Measurements from ENCODE around the gene PDLIM1. TPM values are rescaled to one million over a fixed set of nuclear protein-coding genes. Genes with fewer than 3 reads are reported as not detected.

PDLIM1 gene
- total RNA-seq, 1 experiment from 2014 or later: 183 TPM

DNA sequence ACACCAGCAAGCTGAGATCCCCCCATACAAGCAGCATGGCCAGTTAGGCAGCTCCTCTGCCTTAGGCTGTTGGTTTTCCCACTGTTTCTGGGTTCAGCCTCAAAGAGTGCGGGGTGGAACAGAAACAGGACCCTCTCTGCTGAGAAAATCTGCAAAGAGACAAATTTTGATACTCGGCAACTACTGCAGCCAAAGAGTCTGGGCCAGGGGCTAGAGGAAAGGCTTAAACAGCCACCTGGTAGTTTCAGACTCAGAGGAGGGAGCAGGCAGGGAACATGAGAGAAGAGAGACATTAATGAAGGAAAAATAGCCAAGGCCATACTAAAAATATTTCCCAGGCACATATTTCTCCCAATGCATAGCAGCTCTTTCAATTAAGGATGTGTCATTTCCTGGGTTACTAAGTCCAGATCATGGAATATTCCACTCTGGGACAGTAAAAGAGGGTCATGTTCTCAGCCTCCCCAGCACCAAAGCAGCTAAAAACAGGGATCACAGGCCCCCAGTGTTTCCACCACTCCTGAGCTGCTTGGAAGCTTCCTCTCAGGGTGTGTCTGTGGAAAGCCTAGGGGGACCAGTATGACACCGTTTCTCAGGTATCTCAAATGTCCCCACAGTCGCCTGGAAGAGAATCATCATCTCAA is 29.8 kb downstream of the PDLIM1 start:
- Histone ChIP-seq H3K27ac (ENCODE audit: low read length) (peak overlapping the region; percentile 55), H3K9me3 (ENCODE audit: control insufficient read depth, insufficient read depth, low read depth, low read length) (no peaks in the 10 kb centered on the region), H3K27me3 (ENCODE audit: control insufficient read depth, insufficient read depth, low read length) (no peaks in the 10 kb centered on the region), H3K4me1 (ENCODE audit: control insufficient read depth, insufficient read depth, low read length) (peaks cover 15% of the 10 kb centered on the region), H3K4me3 (ENCODE audit: low read depth in 2 of 2, low read length in 2 of 2) (no peak overlapping the region), H3K36me3 (ENCODE audit: control insufficient read depth, insufficient read depth, low read length) (0 out of 2 replicates have a peak, but pooled peaks cover 2% of the 10 kb centered on the region)
- in situ Hi-C loops (cut with HindIII; ENCODE audit: low pct_unique_long_range_greater_than_20kb, low sequenced_read_pairs): no loop called here
- intact Hi-C loops (cut with micrococcal nuclease; ENCODE audit: unreplicated experiment): no loop called here
- peak; percentile 71 for ATAC-seq
- ChIA-PET POLR2A (no interaction called here), CTCF (no interaction called here)
- TF ChIP-seq POLR2AphosphoS5 (IDR thresholded peaks at IDR 0.05; ENCODE audit: low read depth, low read length) (no peak), TCF7L2 (IDR thresholded peaks at IDR 0.05; ENCODE audit: low read depth, low read length) (no peak), SIN3A (IDR thresholded peaks at IDR 0.05; ENCODE audit: borderline replicate concordance, insufficient read depth, low read depth, low read length) (no peak)
- TF ChIP-seq, protein P1, sequence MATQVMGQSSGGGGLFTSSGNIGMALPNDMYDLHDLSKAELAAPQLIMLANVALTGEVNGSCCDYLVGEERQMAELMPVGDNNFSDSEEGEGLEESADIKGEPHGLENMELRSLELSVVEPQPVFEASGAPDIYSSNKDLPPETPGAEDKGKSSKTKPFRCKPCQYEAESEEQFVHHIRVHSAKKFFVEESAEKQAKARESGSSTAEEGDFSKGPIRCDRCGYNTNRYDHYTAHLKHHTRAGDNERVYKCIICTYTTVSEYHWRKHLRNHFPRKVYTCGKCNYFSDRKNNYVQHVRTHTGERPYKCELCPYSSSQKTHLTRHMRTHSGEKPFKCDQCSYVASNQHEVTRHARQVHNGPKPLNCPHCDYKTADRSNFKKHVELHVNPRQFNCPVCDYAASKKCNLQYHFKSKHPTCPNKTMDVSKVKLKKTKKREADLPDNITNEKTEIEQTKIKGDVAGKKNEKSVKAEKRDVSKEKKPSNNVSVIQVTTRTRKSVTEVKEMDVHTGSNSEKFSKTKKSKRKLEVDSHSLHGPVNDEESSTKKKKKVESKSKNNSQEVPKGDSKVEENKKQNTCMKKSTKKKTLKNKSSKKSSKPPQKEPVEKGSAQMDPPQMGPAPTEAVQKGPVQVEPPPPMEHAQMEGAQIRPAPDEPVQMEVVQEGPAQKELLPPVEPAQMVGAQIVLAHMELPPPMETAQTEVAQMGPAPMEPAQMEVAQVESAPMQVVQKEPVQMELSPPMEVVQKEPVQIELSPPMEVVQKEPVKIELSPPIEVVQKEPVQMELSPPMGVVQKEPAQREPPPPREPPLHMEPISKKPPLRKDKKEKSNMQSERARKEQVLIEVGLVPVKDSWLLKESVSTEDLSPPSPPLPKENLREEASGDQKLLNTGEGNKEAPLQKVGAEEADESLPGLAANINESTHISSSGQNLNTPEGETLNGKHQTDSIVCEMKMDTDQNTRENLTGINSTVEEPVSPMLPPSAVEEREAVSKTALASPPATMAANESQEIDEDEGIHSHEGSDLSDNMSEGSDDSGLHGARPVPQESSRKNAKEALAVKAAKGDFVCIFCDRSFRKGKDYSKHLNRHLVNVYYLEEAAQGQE (IDR thresholded peaks at IDR 0.05; ENCODE audit: insufficient read depth in 1 of 2, low read depth in 2 of 2, low read length in 1 of 2): no peak
- TF ChIP-seq, protein P2, sequence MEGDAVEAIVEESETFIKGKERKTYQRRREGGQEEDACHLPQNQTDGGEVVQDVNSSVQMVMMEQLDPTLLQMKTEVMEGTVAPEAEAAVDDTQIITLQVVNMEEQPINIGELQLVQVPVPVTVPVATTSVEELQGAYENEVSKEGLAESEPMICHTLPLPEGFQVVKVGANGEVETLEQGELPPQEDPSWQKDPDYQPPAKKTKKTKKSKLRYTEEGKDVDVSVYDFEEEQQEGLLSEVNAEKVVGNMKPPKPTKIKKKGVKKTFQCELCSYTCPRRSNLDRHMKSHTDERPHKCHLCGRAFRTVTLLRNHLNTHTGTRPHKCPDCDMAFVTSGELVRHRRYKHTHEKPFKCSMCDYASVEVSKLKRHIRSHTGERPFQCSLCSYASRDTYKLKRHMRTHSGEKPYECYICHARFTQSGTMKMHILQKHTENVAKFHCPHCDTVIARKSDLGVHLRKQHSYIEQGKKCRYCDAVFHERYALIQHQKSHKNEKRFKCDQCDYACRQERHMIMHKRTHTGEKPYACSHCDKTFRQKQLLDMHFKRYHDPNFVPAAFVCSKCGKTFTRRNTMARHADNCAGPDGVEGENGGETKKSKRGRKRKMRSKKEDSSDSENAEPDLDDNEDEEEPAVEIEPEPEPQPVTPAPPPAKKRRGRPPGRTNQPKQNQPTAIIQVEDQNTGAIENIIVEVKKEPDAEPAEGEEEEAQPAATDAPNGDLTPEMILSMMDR (IDR thresholded peaks at IDR 0.05): no peak
- no TSS peak for BruUV-seq (replicated peaks)
- DNase-seq (ENCODE audit: low read depth, low spot score): no peak

- CTCF ChIA-PET: no interaction called here
- in situ Hi-C loops (cut with HindIII; ENCODE audit: low pct_unique_long_range_greater_than_20kb, low sequenced_read_pairs): no loop called here
- no TSS peak for BruUV-seq (replicated peaks)
Measured at GRCh38 chr10:95260397-95260881, 30.4 kb downstream of the PDLIM1 start.

More at GRCh38 chr10:95260397-95260881, 30.4 kb downstream of the PDLIM1 start:
- DNase-seq (ENCODE audit: low read depth, low spot score) (peak; percentile 73), ATAC-seq (peak; percentile 69)
- Histone ChIP-seq H3K36me3 (ENCODE audit: control insufficient read depth, insufficient read depth, low read length) (0 out of 2 replicates have a peak, but pooled peaks cover 2% of the 10 kb centered on the region), H3K4me3 (ENCODE audit: low read depth in 2 of 2, low read length in 2 of 2) (no peak overlapping the region), H3K9me3 (ENCODE audit: control insufficient read depth, insufficient read depth, low read depth, low read length) (no peaks in the 10 kb centered on the region), H3K4me1 (ENCODE audit: control insufficient read depth, insufficient read depth, low read length) (peaks cover 15% of the 10 kb centered on the region), H3K27ac (ENCODE audit: low read length) (peak overlapping the region; percentile 55; the same call in 1 of the 2 replicates), H3K27me3 (ENCODE audit: control insufficient read depth, insufficient read depth, low read length) (no peaks in the 10 kb centered on the region)
- intact Hi-C loops (cut with micrococcal nuclease; ENCODE audit: unreplicated experiment): no loop called here
- POLR2A ChIA-PET: interaction anchor here (0.6 kb wide), 1 partner anchor 326 kb away, joined by 3 read pairs; no protein-coding TSS in a partner anchor
- TF ChIP-seq TCF7L2 (IDR thresholded peaks at IDR 0.05; ENCODE audit: low read depth, low read length) (no peak), POLR2AphosphoS5 (IDR thresholded peaks at IDR 0.05; ENCODE audit: low read depth, low read length) (no peak), SIN3A (IDR thresholded peaks at IDR 0.05; ENCODE audit: borderline replicate concordance, insufficient read depth, low read depth, low read length) (no peak)
- TF ChIP-seq, protein P1 (IDR thresholded peaks at IDR 0.05; ENCODE audit: insufficient read depth in 1 of 2, low read depth in 2 of 2, low read length in 1 of 2): no peak
- TF ChIP-seq, protein P2 (IDR thresholded peaks at IDR 0.05): no peak

Data from Panc1 (cell line).